ENCODE results near the gene EIF4ENIF1. TPM values are rescaled to one million over a fixed set of nuclear protein-coding genes. Genes with fewer than 3 reads are reported as not detected.
"Not testable (repeated sequence)": the region's sequence is repeated elsewhere in the genome, so short reads cannot be mapped to it uniquely, and the experiment has no call there.

EIF4ENIF1 gene
- total RNA-seq, 6 donors from 2014 or later: 15.5 to 25.2 (median 23.3) TPM

- Histone ChIP-seq H3K9me3 (no peaks in the 10 kb centered on the region), H3K36me3 (peaks cover 0 to 2% (median 0%) of the 10 kb centered on the region in 4 donors), H3K27me3 (no peaks in the 10 kb centered on the region), H3K4me1 (no peaks in the 10 kb centered on the region), H3K27ac (no peak overlapping the region), H3K4me3 (no peak overlapping the region)
- TF ChIP-seq, protein P1, sequence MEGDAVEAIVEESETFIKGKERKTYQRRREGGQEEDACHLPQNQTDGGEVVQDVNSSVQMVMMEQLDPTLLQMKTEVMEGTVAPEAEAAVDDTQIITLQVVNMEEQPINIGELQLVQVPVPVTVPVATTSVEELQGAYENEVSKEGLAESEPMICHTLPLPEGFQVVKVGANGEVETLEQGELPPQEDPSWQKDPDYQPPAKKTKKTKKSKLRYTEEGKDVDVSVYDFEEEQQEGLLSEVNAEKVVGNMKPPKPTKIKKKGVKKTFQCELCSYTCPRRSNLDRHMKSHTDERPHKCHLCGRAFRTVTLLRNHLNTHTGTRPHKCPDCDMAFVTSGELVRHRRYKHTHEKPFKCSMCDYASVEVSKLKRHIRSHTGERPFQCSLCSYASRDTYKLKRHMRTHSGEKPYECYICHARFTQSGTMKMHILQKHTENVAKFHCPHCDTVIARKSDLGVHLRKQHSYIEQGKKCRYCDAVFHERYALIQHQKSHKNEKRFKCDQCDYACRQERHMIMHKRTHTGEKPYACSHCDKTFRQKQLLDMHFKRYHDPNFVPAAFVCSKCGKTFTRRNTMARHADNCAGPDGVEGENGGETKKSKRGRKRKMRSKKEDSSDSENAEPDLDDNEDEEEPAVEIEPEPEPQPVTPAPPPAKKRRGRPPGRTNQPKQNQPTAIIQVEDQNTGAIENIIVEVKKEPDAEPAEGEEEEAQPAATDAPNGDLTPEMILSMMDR (IDR thresholded peaks at IDR 0.05): no peak
- no peak for TF ChIP-seq POLR2AphosphoS5 (IDR thresholded peaks at IDR 0.05)
- no peak for TF ChIP-seq POLR2A (IDR thresholded peaks at IDR 0.05)
- TF ChIP-seq EP300 (IDR thresholded peaks at IDR 0.05): no peak
- WGBS, 2 donors: 93 to 96% methylated on average over 4 of the region's 4 CpGs
- ATAC-seq (ENCODE audit: low FRiP score in 2 of 2) (no peak), DNase-seq (no peak)
Observed at GRCh38 chr22:31508536-31508935, 18.9 kb upstream of the EIF4ENIF1 start.

GRCh38 chr22:31507517-31507916 is 17.9 kb upstream of the EIF4ENIF1 start:
- not testable (repeated sequence) for ATAC-seq (ENCODE audit: low FRiP score in 2 of 2); H3K4me3 ChIP-seq; H3K27ac ChIP-seq; H3K36me3 ChIP-seq; H3K4me1 ChIP-seq; H3K27me3 ChIP-seq; DNase-seq; H3K9me3 ChIP-seq

- Histone ChIP-seq H3K4me3 (no peak overlapping the region), H3K27ac (no peak overlapping the region), H3K9me3 (no peaks in the 10 kb centered on the region), H3K4me1 (no peaks in the 10 kb centered on the region), H3K36me3 (peaks cover 0 to 2% (median 0%) of the 10 kb centered on the region in 4 donors), H3K27me3 (no peaks in the 10 kb centered on the region)
- ATAC-seq (ENCODE audit: low FRiP score in 2 of 2) (no peak), DNase-seq (no peak)
- TF ChIP-seq POLR2AphosphoS5 (IDR thresholded peaks at IDR 0.05): no peak
- TF ChIP-seq, protein P1 (IDR thresholded peaks at IDR 0.05): no peak
- TF ChIP-seq POLR2A (IDR thresholded peaks at IDR 0.05): no peak
- TF ChIP-seq EP300 (IDR thresholded peaks at IDR 0.05): no peak
- WGBS, 2 donors: 82 to 93% methylated on average over 4 of the region's 4 CpGs
Observed at GRCh38 chr22:31504282-31504681, 14.6 kb upstream of the EIF4ENIF1 start.

GRCh38 chr22:31503211-31503964 is 13.7 kb upstream of the EIF4ENIF1 start:
- Histone ChIP-seq H3K36me3 (no peaks in the 10 kb centered on the region), H3K9me3 (no peaks in the 10 kb centered on the region), H3K4me1 (no peaks in the 10 kb centered on the region), H3K27me3 (no peaks in the 10 kb centered on the region), H3K4me3 (no peak overlapping the region), H3K27ac (no peak overlapping the region)
- no peak for TF ChIP-seq POLR2A (IDR thresholded peaks at IDR 0.05)
- TF ChIP-seq, protein P1 (IDR thresholded peaks at IDR 0.05): no peak
- no peak for TF ChIP-seq EP300 (IDR thresholded peaks at IDR 0.05)
- no peak for TF ChIP-seq POLR2AphosphoS5 (IDR thresholded peaks at IDR 0.05)
- WGBS, 2 donors: 75 to 88% methylated on average over 14 of the region's 14 CpGs
- no peak for DNase-seq
- ATAC-seq (ENCODE audit: low FRiP score in 2 of 2): no peak

DNA sequence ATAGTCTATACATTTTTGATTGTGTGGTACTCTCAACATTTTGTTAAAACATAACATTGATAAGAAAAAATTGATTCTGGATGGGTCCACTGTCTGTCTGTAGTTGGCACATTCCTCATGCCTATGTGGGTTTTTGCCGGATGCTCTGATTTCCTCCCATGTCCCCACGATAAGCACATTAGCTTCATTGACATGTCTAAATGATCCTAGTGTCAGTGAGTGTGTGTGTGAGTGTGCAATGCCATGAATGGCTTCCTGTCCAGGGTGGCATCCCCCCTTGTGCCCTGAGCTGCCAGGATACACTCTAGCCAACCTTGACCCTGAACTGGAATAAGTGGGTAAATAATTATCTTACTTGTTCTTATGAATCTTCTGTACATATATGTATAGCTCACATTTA is 12.1 kb upstream of the EIF4ENIF1 start:
- Histone ChIP-seq H3K4me1 (peaks cover 6 to 11% (median 7%) of the 10 kb centered on the region in 4 donors), H3K36me3 (no peaks in the 10 kb centered on the region), H3K4me3 (no peak overlapping the region), H3K27me3 (no peaks in the 10 kb centered on the region), H3K9me3 (no peaks in the 10 kb centered on the region), H3K27ac (no peak overlapping the region)
- DNase-seq (no peak), ATAC-seq (ENCODE audit: low FRiP score in 2 of 2) (no peak)
- TF ChIP-seq, protein P1 (IDR thresholded peaks at IDR 0.05): no peak
- TF ChIP-seq EP300 (IDR thresholded peaks at IDR 0.05) (no peak), POLR2AphosphoS5 (IDR thresholded peaks at IDR 0.05) (no peak), POLR2A (IDR thresholded peaks at IDR 0.05) (no peak)
- 80 to 84% methylated on average over 2 of the region's 2 CpGs for WGBS, 2 donors

Data from upper lobe of left lung (tissue), 6 donors.